Stimulated activated CD4-positive, alpha-beta T cell treated with anti-CD3 and anti-CD28 coated beads, Interleukin-15, amount 100 ng/mL, for 1 hour (primary cell): Measurements from ENCODE around the gene PDE1C.

Source experiments
- DNase-seq, 2 donors: peaks; one replicate each; pipeline ENCODE4 v3.0.0-alpha.2; 2020; ENCODE audit warnings: low read depth in 1 of 2, low spot score in 1 of 2

The PDE1C gene

DNA sequence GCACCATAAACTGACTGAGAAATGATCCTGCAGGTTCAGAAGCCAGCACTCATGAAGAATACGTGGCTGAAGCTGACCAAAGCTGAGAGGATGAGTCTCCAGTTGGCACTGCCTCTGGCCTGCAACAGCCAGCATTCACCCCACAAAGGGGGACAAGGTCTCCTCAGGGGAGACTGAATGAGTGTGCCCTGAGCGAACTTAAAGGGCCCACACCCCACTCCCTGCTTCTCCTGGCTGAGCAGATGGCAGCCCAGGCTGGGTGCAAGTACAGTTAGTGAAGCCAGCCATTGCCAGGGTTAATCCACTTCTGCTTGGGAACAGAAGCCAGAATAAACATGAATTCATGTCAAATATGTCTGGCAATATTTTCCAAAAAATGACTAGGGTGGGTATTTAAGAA is 285.1 kb downstream of the PDE1C start:
- no peak for DNase-seq

DNA sequence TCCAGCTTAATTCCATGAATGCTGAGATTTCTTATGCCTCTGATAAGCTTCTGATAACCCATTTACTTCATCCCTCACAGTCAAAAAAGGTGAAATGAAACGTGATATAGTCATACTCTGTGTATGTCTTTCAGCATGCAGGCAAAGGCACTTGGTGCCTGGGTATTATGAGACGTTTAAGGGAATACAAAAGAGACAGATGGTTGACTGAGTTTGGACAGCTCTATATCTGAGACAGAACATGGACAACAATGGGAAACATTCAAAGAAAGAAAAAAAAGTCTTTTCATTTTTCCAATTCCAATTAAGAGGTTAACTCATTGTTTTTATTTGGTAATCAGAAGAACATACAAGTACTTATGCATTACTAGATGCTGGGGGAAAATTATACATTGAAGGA is 287.0 kb downstream of the PDE1C start:
- DNase-seq = no peak

- DNase-seq = no peak
Observed at GRCh38 chr7:31782411-31782991, 287.7 kb downstream of the PDE1C start.

GRCh38 chr7:31778296-31778695 is 291.9 kb downstream of the PDE1C start:
- DNase-seq = no peak

DNA sequence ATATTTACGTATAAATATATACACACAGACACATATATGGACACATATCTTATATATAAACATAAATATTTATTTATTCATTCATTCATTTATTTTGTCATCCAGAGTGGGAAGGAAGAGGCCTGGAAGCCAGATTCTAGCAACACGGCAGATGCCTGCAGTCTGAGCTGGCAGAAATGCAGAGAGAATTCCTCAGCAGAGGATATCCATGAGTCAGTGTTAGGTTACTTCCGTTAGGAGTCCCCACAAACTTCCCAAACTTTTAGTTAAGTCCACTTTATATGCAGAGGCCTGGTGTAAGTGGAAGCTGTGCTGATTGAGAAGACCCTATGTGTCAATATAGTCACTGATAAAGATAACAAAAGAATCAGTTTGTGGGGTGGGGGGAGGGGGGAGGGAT is 293.6 kb downstream of the PDE1C start:
- no peak for DNase-seq

- no peak for DNase-seq
Observed at GRCh38 chr7:31775556-31775955, 294.7 kb downstream of the PDE1C start.

GRCh38 chr7:31772211-31772610 is 298.0 kb downstream of the PDE1C start:
- DNase-seq = no peak

DNA sequence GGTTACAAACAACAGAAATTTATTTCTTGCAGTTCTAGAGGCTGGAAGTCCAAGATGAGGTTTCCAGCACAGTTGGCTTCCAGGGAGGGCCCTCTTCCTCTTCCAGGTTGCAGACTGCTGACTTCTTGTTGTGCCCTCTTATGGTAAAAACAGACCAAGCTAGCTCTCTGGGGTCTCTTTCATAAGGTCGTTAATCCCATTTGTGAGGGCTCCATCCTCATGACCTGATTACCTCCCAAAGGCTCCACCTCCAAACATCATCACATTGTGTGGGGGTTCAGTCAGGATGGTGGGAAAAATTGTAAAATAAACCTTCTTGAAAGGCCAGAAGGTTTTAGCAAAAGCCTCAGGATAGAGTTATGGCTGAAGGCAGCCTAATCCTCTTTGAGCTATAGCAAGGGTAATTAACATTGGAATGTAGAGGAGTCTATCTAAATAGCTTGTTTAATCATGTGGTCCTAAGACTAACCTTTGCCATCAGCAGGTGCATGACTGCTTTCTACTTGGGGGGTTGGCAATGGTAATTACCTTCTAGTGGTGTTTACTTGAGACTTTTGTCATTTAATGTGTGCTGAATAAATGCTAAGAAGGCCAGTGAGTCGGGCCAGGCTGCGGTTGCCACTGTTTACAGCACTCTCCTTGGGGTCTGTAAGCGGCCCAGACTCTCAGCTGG is 302.4 kb downstream of the PDE1C start:
- DNase-seq = no peak

GRCh38 chr7:31764462-31764861 is 305.7 kb downstream of the PDE1C start:
- no peak for DNase-seq

DNA sequence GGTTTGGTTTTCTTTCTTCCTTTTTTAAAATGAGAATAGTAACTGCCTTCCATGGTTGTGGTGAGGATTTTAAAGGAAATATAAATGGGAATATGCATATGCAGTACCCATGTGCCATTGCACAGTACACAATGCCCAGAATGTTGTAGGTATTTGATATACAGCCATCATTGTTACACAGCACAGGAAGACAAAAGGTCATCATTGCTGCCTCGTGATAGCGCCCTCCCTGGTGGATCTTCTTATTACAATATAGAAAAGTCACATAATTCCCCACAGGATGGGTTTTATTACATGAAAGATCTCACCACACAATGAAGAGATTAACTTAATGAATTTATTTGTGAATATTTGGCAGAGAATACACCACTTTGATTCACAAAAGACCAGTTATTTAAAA is 306.7 kb downstream of the PDE1C start:
- DNase-seq = no peak

GRCh38 chr7:31761646-31762045 is 308.6 kb downstream of the PDE1C start:
- no peak for DNase-seq

- no peak for DNase-seq
Observed at GRCh38 chr7:31758755-31759154, 311.5 kb downstream of the PDE1C start.

- DNase-seq = no peak
Observed at GRCh38 chr7:31751726-31752125, 318.5 kb downstream of the PDE1C start.

GRCh38 chr7:31748084-31748483 is 322.1 kb downstream of the PDE1C start:
- DNase-seq = no peak

- DNase-seq = no peak
Observed at GRCh38 chr7:31747553-31747952, 322.7 kb downstream of the PDE1C start.

DNA sequence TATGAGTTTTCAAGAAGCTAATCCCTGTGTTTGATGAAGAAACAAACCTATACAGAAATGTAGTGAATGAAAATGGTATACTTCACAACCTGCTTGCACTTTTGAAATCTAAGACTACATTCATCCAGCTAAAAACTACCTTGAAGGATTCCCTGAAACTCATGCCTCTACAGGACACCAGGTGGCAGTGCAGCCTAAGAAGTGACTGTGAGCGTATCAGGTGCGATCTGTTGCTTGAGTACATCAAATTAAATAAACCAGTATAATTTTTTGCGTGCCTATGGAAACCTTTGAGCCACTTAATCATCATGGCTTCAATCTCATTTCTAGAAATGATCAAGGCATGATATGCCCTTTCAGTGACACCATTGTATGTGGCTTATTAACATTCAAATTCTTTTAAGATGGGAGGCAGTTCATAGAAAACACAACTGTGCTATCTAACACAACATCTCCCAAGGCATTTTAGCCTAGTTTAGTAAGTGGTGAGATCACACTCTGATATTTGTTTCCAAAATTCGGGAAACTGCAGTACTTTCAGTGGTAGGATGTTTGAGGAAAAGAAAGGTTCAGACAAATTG is 325.8 kb downstream of the PDE1C start:
- DNase-seq = no peak

DNA sequence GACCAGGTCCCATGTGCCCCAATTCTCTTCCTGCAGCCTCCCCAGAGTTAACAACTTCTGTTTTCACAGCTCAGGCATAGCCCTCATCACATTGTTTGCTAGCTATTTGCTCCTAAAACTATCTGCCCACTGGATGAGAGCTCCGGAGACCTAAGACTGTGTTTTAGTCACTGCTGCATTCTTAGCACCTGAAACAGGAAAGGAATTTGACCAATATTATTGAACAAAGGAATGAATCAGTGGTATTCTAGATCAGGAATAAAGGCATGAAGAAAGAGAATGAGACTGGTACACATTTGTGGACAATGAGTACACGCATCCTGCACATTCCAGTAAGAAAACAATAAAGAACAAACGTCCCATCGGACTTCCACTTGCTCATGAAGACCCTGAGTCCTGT is 328.4 kb downstream of the PDE1C start:
- DNase-seq = no peak

GRCh38 chr7:31735991-31736982 is 333.9 kb downstream of the PDE1C start:
- no peak for DNase-seq

DNA sequence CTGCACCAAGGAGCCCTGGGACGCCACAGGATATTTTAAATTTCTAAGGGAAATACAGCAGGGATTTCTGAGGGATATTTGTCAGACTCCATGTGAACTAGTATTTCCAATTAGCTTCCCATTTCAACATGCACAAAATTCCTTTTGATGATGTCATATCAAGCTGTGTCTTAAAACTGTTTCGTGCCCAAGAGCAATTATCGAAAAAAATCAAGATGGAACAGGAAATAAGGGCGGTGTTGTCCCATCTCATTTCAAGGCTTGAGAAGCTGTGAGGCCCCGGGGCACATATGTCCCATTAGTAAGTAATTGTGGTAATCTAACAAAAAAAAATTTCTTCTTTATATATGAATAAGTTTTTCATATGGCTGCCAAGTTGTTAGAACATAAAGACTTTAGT is 335.8 kb downstream of the PDE1C start:
- no peak for DNase-seq

DNA sequence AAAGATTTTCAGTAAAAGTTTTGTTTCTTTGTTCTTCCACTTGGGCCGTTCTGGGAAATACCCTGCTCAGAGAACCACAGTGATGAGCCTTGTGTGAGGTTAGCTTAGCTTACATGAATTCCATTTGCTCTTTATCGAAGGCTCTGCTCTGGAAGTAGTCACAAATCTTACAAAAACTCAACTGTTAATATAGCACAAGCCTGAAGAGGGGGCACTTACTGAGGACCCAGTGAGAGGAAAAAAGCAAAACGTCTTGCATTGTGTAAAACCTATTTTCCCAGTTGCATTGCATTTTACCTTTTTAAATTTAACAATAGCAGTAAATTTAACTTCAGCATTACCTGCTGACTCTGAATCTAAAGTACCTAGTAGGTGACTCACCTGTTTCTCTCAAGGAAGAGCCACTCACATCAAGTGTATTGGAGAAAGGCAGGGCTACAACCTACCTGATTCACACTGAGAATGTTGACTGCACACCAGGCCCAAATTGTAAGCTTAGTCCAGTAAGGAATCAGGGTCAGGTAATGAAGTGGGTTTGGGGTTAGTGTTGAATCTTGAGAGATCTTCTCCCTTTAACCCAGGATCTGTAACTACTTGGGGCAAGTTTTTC is 340.9 kb downstream of the PDE1C start:
- DNase-seq = no peak

DNA sequence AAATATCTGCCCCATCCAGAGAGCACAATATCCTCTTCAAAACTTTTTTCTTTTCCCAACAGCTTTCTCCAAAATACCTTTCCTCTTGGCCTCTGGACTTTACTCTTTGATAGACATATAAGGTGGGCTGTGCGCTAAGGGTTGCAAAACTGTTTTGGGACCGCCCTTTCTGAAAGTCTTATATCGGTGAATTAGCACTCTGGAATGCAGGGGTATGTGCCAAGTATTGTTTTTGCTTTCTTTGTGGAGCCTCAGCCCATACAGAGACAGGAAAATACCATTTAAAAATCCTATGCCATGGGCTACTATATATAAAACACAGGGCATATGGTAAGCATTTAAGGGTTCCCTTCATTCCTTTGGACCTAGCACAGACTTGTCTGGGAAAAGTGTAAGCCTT is 345.5 kb downstream of the PDE1C start:
- DNase-seq = no peak
